Large intestine (tissue), 1 donor: ENCODE data around the gene DMPK. TPM values are rescaled to one million over a fixed set of nuclear protein-coding genes. Genes with fewer than 3 reads are reported as not detected.

Experiments used
- polyA plus RNA-seq: library from polyadenylated mRNA; unstranded; fragments of 120-200 nt; gene quantifications from one replicate; pipeline ENCODE4 v1.2.1, GENCODE V29; 2013

DMPK gene
- polyA plus RNA-seq, 1 donor = 49.4 TPM

Other genes with a start within 250 kb of the DMPK start
- gene OPA3, start 197.7 kb downstream of the DMPK start, polyA plus RNA-seq = 8.7 TPM
- 0.66 TPM for gene GPR4, start 180.3 kb downstream of the DMPK start, polyA plus RNA-seq
- gene EML2, start 143.1 kb downstream of the DMPK start, polyA plus RNA-seq = 24.4 TPM
- gene GIPR, start 114.3 kb downstream of the DMPK start, polyA plus RNA-seq = 8.1 TPM
- gene SNRPD2, start 90.5 kb downstream of the DMPK start, polyA plus RNA-seq = 249 TPM
- gene QPCTL, start 89.8 kb downstream of the DMPK start, polyA plus RNA-seq = 8.1 TPM
- 13.9 TPM for gene FBXO46, start 51.6 kb downstream of the DMPK start, polyA plus RNA-seq
- gene MEIOSIN, start 49.1 kb downstream of the DMPK start, polyA plus RNA-seq = not detected
- 9.3 TPM for gene SIX5, start 13.2 kb downstream of the DMPK start, polyA plus RNA-seq
- gene DMWD, start 10.4 kb upstream of the DMPK start, polyA plus RNA-seq = 24.4 TPM
- 0.01 TPM for gene RSPH6A, start 32.8 kb upstream of the DMPK start, polyA plus RNA-seq
- gene SYMPK, start 80.7 kb upstream of the DMPK start, polyA plus RNA-seq = 65.0 TPM
- gene FOXA3, start 81.8 kb upstream of the DMPK start, polyA plus RNA-seq = 21.3 TPM
- 21.1 TPM for gene IRF2BP1, start 103.7 kb upstream of the DMPK start, polyA plus RNA-seq
- gene MYPOP, start 120.1 kb upstream of the DMPK start, polyA plus RNA-seq = 8.9 TPM
- gene NANOS2, start 132.3 kb upstream of the DMPK start, polyA plus RNA-seq = not detected
- 2.5 TPM for gene NOVA2, start 191.4 kb upstream of the DMPK start, polyA plus RNA-seq
- 13.2 TPM for gene CCDC61, start 213.0 kb upstream of the DMPK start, polyA plus RNA-seq
- 0.07 TPM for gene PGLYRP1, start 240.6 kb upstream of the DMPK start, polyA plus RNA-seq